Suppressor macrophage treated with lipopolysaccharide for 4 hours (primary cell): Measurements from ENCODE around the gene GHR.
"Not testable (repeated sequence)": the region's sequence is repeated elsewhere in the genome, so short reads cannot be mapped to it uniquely, and the experiment has no call there.

Experiments used
- DNase-seq: peaks from one replicate; pipeline ENCODE4 v3.0.0-alpha.2; 2020

The GHR gene

DNA sequence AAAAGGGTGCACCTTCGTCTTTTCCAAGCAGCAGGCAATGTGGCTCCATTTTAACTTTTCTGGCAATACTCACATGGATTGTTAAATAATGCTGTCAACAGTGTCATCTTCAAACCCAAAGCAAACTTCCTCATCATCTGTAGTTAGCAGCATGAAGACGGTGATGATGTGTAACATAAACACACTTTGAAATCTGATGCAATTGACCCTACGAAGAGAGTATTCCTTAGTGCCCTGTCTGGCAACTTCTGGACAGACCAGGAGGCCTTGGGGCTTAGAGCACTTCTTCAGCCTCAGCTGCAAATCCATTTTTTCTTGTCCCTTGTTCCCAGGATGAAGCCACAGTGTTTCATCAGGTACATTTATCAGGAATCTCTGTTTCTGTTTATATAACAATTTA lies 149.1 kb downstream of the GHR start:
- no peak for DNase-seq

DNA sequence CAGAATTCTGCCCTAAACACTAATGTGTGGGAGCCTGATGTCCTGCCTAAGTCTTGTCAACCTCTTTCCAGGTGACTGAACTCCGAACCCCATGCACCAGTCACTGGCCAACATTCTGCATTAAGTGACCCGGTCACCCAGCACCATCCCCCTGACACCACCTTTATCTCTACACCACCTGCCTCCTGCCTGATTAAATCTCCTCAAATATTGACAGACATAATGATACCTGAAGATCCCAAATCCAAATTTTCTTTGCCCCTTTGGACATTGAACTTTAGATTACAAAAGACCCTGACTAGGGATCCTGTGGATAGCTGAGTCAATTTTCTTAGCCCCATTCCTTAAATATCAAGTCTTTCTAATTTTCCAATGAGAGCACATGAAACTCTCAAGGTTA lies 150.1 kb downstream of the GHR start:
- DNase-seq, result no peak

DNA sequence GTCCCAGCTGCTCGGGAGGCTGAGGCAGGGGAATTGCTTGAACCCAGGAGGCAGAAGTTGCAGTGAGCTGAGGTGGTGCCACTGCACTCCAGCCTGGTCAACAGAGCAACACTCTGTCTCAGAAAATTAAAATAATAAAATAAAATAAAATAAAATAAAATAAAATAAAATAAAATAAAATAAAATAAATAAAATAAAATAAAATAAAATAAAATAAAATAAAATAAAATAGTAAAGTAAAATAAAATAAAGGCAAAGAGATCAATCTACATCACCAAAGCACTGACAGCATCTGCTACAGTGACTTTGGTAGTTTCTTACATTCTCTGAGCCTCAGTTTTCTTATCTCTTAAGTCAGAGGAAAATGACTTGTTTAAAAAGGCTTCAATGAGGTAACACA lies 152.7 kb downstream of the GHR start:
- DNase-seq, result not testable (repeated sequence)

DNA sequence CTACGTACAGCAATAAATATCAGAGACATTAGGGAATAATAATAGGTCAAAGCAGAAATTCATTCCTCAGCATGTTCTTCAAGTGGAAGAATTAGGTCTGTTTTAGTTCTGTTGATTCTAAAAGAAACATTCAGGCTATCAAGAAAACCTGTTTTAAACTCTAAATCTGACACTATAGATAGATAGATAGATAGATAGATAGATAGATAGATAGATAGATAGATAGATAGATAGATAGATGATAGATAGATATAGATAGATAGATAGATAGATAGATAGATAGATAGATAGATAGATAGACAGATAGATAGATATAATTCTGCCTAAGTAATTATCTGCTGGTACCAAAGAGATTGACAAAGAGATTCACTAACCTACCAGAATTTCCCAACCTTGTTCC lies 155.7 kb downstream of the GHR start:
- DNase-seq, result not testable (repeated sequence)

DNA sequence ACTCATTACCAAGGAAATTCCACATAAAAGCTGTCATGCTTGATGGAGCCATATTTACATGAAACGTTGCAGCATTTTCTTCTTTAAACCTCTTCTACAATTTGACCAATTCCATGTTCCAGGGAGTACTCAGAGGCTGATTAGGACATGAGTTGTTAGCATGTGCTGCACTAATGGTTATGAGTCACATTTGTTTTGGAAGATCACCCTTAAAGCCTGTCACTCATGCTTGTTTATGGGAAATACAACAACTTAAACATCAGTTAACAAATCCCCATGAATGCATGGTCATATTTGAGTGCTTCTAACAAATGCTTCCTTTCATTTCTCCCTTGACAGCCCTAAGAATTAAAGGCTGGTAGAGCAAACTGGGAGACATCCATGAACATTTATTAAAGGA lies 156.1 kb downstream of the GHR start:
- DNase-seq, result peak; percentile 47

DNA sequence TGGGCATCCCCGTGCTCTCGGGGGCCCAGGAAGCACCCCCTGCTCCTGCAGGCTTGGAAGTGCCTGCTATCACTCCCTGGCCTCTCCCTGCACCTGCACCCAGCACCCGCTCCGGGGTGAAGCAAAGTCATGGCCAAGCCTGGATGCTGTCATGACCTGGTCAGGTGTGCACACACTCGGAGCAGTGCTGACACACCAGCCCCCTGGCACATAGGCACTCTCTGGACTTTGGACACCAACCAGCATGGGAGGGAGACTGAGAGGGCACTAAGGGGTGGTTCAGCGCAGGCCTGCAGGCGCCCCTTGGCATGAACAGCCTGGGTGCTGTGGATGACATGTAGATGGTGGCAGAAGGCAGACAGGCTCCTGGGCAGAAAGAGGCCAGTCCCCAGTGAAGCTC lies 158.6 kb downstream of the GHR start:
- DNase-seq, result no peak

DNA sequence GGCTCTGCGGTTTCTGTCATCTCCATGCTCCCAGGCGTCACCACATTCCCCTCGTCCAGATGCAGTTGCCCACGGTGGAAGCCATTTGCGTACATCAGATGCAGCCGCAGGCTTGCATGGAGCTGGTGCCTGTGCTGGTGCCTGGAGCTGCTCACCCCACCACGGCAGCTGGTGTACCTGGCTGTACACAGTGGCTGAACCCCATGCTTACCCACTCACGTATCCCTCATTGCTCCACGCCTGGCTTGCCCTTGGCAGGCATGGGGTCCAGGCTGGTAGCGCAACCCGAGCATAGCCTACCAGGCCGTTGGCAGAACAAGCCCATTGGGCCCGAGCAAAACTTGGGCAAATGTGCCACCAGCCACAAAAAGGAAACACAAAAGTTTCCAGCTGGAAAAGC lies 159.5 kb downstream of the GHR start:
- no peak for DNase-seq

DNA sequence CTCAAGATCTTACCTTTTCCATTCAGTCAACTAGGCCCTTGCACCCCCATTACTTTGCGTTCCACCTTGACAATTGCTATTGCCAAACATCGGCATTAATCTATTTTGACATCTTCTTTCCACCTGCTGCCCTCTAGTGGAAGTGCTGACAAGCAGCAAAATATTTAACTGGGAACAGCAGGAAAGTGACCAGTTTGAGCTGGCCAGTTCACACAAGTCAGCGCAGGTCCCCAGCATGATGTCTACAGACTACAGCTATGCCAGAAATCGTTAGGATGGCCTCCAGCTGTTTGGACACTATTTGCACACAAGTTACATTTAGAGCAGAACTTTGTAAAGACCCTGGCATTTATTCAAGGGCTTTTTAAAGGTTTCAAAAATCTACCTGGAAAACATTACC lies 160.1 kb downstream of the GHR start:
- peak; percentile 64 for DNase-seq

DNA sequence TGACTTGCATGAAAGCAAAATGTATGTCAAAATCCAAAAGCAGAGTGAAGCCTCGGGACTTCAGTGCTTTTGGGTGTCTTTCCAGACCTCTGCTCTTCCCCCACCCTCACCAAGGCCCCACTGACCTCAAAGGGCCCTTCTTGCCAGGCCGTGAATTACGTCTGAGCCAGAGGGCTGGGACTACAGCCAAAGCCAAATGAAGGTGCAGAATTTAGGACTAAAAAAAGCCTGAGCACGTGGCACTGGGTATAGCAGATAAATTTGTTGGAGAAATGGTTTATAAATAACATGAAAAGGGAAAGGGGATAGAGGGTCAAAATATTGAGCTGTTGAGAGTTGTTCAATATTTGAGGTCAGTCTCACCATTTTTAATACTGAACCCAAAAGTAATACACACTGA lies 163.4 kb downstream of the GHR start:
- no peak for DNase-seq

DNA sequence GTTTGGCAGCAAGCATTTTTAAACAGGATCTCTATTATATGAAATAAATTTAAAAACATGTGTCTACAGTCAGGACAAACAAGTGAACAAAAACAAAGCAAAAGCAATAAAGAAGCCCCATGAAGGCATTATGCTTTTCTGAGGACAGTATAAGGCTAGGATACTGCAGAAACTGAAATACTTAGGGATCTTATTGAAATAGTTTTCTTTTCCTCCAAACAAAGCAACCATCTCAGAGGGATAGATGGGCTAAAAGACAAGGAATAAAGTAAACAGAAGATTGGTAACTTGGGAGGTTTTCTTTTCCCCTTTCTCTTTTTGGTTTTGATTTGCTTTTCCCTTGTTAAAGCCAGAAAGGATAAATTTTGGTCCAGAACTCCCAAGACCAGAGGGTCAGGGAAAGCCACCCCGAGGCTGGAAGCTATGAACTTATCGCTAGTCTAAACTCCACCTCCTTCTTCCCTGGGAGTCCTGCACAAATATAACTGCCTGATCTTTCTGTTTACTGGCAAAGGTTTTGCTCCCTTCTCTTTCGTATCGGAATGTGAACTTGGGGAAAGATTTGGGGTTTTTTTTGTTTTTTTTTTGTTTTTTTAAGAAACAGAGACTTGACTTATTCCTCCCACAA lies 164.0 kb downstream of the GHR start:
- no peak for DNase-seq

DNA sequence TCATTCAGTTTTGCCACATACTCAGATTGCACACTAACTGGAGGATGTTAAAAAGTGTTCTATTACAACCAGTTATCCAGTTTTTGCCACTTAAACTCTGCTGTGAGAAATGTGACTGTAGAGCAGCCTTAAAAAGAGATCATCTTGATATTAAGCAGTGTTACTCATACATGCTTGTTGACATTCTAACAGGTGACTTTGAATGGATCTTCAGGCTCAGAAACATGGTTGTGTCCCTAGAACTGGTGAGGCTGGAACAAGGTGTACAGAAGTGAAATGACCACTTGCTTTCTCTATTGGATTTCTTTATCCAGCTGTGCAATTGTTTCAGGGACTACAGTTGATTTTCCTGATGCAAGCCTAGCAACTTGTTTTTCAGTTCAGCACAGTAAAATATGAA lies 167.3 kb downstream of the GHR start:
- no peak for DNase-seq

DNA sequence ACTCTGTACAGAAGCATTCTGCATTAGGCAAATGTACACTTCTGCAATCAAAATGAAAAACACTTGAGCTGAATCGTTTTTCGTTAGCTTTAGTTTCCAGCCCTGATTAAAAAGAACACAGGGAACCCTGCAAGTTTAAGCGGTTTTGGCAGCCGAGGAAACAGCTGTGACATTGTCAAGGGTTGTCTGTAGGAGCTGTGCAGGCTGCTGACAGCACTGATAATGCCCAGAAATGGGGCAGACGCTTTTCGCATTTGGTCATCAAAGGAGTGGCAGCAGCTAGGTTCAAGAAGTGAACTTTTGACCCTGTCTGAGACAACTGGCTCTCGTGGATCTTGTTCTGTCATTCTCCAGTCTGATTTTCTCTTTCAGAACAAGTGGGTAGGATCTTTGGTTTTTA lies 167.8 kb downstream of the GHR start:
- peak; percentile 15 for DNase-seq

DNA sequence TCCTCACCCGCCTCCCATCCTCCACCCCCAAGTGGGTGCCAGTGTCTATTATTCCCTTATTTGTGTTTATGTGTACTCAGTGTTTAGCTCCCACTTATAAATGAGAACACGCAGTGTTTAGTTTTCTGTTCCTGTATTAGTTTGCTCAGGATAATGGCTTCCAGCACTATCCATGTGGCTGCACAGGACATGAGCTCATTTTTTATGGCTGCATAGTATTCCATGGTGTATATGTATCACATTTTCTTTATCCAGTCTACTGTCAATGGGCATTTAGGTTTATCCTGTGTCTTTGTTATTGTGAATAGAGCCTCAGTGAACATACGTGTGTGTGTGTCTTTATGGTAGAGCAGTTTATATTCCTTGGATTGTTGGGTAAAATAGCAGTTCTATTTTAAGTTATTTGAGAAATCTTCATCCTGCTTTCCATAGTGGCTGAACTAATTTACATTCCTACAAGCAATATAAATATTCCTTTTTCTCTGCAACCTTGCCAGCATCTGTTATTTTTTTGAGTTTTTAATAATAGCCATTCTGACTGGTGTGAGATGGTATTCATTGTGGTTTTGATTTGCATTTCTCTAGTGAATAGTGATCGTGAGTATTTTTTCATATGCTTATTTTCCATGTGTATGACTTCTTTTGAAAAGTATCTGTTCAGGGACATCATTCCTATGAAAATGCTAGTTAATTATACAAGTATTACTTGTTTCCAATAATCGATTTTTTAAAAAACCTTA lies 169.3 kb downstream of the GHR start:
- no peak for DNase-seq

DNA sequence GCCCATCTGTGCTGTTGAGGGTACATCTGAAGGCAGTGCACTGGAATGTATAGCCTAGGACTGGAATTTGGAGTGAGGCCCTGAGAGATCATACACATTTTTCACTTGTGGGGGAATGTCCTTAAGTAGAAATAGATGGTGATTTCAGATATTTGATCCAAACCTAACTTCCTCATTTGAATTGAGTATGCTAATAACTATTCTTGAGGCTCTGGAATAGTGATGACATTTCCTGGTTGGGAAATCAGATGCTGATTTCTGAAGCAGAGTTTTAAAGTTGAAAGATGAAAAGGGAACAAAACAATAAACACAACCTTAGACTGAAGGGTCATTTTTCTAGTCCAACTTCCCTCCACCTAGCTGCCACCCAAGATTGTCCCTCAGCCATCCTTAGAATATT lies 170.4 kb downstream of the GHR start:
- DNase-seq, result peak; percentile 59

DNA sequence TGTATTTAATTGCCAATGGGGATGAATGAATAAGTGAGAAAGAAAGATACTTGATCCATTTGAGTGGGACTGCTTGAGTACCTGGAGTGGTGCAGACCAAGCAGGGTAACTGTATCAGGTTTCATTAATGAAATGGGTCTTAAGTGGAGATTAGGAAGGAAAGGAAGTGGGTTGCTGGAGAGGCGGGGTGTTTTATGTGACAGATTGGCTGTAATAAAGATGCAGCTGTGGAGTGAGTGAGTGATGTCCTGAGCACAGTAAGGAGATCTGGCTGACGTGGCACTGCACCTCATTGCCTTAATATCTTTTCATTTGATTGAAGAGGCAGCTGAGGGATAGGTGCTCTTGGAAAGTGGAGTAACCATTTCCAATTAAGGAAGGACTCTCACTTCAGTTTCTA lies 172.4 kb downstream of the GHR start:
- no peak for DNase-seq

DNA sequence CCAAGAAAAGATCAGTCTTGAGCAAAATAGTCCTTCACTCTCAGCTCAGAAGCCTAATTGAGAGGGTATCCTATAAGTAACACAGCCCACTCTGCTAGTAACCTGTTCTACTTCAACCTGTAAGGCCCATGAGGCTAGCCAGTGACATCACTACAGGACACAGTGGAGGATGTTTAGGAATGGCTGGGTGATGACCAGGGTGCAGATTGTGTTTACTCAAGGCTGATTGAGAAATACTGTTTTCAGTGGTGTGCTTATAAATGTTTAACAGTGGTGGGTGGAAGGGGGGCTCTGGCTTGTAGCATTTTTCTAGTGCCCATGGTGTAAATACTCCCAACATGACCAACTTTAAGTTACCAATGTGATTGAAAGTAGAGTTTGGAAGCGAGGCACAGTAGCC lies 173.6 kb downstream of the GHR start:
- no peak for DNase-seq

DNA sequence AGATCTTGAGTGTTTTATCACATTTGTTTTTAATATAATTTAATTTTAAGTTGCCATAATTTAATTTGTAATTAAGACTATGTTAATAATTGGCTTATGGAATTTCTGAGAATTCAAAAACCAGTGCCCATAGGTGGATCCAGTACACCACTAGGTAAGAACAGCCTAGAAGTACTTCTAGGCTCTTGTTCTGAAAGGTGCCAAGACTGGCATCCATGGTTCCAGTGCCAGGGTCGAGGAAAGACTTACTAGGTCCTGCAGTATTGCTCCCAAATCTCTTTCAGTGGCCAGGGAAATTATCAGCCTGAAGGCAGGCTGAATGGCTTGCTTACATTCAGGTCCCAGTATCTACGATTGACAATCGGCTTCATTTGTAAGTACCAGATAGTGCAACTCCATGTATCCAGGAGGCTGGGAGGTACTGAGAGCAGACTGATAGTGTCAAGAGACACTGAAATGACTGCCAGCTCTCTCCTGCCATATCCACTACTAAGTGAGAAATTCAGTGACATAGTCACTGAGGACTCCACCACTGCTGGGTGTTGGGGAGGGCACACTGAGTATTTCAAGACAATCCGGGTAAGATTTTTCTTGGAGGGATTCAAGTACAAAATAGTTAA lies 174.2 kb downstream of the GHR start:
- DNase-seq, result no peak

DNA sequence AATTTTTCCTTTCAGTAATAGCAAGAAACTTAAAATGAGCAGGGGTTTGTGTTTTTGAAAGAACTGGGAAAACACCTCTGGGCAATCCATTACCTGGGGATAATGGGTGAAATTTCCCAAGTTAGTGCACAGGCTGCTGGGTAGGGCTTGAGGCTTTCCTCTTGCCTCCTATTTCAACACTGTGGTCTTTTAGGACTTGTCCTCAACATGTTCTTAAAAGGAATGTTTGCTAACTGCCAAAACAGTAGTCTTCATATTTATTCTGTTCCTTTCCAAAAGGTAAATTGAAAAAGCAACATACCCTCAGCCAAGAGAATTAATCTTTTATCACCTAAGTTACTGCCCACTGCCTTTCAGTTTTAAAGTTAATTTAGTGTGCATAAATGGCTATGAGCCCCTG lies 175.1 kb downstream of the GHR start:
- no peak for DNase-seq

DNA sequence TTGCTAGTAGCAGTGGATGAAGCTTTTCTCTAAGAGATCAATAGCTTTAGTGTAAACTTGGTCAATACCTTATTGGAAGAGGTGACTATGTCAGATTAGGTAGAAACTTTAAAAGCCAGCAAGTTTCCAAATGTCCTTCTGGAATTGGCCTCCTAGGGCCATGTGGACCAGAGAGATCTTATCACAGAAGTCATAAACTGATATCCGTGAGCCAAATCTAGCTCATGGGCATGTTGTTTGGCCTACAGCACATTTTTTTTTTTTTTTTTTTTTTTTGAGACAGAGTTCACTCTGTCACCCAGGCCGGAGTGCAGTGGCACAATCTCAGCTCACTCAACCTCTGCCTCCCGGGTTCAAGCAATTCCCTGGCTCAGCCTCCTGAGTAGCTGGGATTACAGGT lies 175.9 kb downstream of the GHR start:
- no peak for DNase-seq

DNA sequence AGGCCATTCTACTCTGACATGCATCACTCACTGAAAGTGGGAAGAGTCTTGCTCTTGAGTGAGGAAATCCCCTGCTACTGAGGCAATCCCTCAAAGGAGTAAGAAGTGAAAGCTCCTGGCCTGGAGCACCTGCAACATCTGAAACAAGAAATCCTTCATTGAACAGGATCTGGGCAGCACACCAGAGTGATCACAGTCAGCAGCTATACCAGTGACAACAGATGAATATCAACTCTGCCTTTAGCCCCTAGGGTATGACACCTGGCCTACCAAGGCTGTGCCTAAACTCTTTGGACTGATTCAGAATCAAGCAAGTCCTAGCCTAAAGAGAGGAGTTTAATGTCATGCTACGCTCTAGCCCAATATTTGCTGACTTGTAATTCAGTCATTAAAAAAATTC lies 177.2 kb downstream of the GHR start:
- no peak for DNase-seq

DNA sequence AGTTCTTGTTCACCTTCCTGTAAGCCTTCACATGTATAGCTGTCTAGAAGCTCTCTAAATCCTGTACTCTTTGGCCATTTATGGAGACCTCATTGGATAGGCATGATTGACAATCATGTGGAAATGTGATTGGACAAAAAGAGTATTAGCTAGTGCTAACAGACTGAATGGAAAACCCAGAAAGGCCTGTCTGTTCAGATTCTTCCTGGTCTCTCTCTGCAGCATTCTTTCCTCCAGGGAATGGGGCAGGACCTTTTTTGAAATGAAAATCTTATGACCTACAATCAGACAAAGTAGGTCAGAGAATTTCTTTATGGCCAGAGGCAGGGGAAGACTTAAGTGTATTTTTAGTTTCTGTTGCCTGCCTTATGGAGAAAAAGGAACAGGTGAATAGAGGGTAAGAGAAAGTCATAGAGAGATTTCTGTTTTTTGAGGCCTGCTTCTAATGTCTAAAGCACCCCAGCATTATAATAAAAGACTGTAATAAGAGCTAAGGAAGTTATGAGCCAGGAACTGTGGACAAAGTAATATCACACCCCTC lies 181.0 kb downstream of the GHR start:
- no peak for DNase-seq

DNA sequence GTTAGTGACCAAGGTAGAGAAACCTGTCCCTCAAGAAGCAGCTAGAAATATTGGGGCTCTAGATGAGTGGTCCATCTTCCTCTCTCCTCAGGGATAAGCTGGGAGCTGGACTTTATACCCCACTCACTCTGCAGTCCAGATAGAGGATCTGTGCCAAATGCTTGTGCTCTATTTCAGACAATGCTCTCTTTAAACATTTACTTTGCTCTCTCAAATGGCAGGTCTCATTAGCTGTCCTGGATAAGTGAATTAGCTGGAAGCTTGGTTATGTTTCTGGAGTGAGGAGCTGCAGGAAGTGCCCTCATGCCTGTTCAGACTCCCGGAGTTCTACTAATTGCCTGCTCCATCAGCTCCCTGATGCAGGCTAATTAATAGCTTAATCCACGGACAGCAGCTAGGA lies 182.3 kb downstream of the GHR start:
- DNase-seq, result no peak

DNA sequence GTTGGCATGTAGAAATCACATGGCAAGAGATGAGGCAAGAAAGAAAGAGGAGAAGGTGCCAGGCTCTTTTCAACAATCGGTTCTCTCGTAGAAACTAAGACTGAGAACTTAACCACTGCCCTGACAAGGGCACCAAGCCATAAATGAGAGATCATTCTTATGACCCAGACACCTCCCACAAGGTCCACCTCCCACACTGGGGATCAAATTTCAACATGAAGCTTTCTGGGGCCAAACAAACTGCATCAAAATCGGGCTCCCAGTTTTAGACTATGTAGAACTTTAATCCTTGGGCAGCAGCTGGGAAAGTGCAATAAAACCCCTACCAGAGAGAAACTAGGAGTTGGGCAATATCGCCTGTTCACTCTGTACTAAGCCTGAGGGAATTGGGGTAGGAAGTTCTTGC lies 183.2 kb downstream of the GHR start:
- DNase-seq, result no peak

DNA sequence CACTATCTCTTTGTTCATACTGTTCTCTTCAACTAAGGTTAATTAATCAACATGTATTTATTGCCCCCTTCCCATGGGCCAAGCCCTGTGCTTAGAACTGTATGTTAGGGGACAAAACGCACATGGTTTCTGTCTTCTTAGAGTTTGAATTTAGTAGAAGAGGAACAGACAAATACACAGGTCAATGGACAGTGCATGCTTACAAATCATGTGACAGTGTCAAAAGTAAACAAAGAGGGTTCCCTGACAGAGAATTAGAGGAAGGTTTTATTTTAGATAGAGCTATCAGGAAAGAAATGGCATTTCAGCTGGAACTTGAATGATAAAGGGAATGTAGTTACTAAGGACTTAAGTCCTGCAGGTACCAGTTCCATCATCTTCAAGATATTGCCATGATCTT lies 188.2 kb downstream of the GHR start:
- no peak for DNase-seq
